Measurements from ENCODE around the gene CYP1A1. TPM values are rescaled to one million over a fixed set of nuclear protein-coding genes. Genes with fewer than 3 reads are reported as not detected.

CYP1A1 gene
- total RNA-seq, 1 donor from 2014 or later: 0.91 TPM

DNA sequence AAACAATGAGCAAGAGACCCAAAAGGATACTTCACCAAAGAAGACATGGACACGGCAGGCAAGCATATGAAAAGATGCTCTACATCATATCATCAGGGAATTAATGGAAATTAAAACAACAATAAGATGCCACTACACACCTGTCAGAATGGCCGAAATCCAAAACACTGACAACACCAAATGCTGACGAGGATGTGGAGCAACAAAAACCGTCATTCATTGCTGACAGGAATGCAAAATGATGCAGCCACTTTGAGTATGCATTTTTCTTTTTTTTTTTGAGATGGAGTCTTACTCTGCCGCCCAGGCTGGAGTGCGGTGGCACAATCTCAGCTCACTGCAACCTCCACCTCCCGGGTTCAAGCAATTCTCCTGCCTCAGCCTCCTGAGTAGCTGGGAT lies 48.5 kb downstream of the CYP1A1 start:
- no peaks in the 10 kb centered on the region for H3K4me1 ChIP-seq (ENCODE audit: insufficient read depth, low read length)
- Mint-ChIP-seq H3K4me1 (ENCODE audit: low read depth, unreplicated experiment) (no peaks in the 10 kb centered on the region), H3K27ac (ENCODE audit: unreplicated experiment) (no peak overlapping the region), H3K4me3 (ENCODE audit: unreplicated experiment) (no peak overlapping the region), H3K27me3 (ENCODE audit: low read depth, unreplicated experiment) (no peaks in the 10 kb centered on the region), H3K36me3 (ENCODE audit: low read depth, unreplicated experiment) (peaks cover 4% of the 10 kb centered on the region), H3K9me3 (ENCODE audit: unreplicated experiment) (no peaks in the 10 kb centered on the region)
- H3K27ac ChIP-seq (ENCODE audit: low read depth, low read length): no peak overlapping the region
- no peaks in the 10 kb centered on the region for H3K27me3 ChIP-seq (ENCODE audit: insufficient read depth, low read length)
- peaks cover 8% of the 10 kb centered on the region for H3K36me3 ChIP-seq (ENCODE audit: insufficient read depth, low read length)
- peaks cover 64% of the 10 kb centered on the region for H3K79me2 ChIP-seq (ENCODE audit: insufficient read depth, low read length)
- no peak overlapping the region for H2AFZ ChIP-seq (ENCODE audit: low read depth, low read length)
- no peak overlapping the region for H3K4me3 ChIP-seq (ENCODE audit: insufficient read depth, low read depth, low read length)
- H4K20me1 ChIP-seq (ENCODE audit: insufficient read depth, low read length): peaks cover 54% of the 10 kb centered on the region
- H3K9ac ChIP-seq (ENCODE audit: low read length): no peak overlapping the region
- DNase-seq (ENCODE audit: low read depth): no peak
- H3K9me3 ChIP-seq (ENCODE audit: insufficient read depth, low read depth, low read length): no peaks in the 10 kb centered on the region
- FAIRE-seq: no peak
- TF ChIP-seq, protein P1, sequence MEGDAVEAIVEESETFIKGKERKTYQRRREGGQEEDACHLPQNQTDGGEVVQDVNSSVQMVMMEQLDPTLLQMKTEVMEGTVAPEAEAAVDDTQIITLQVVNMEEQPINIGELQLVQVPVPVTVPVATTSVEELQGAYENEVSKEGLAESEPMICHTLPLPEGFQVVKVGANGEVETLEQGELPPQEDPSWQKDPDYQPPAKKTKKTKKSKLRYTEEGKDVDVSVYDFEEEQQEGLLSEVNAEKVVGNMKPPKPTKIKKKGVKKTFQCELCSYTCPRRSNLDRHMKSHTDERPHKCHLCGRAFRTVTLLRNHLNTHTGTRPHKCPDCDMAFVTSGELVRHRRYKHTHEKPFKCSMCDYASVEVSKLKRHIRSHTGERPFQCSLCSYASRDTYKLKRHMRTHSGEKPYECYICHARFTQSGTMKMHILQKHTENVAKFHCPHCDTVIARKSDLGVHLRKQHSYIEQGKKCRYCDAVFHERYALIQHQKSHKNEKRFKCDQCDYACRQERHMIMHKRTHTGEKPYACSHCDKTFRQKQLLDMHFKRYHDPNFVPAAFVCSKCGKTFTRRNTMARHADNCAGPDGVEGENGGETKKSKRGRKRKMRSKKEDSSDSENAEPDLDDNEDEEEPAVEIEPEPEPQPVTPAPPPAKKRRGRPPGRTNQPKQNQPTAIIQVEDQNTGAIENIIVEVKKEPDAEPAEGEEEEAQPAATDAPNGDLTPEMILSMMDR (IDR thresholded peaks at IDR 0.05; ENCODE audit: insufficient read depth, low read depth, low read length): no peak
- TF ChIP-seq EZH2 (IDR thresholded peaks at IDR 0.05; ENCODE audit: insufficient read depth, low read length): no peak
- H3K4me2 ChIP-seq (ENCODE audit: low read length): no peak overlapping the region

DNA sequence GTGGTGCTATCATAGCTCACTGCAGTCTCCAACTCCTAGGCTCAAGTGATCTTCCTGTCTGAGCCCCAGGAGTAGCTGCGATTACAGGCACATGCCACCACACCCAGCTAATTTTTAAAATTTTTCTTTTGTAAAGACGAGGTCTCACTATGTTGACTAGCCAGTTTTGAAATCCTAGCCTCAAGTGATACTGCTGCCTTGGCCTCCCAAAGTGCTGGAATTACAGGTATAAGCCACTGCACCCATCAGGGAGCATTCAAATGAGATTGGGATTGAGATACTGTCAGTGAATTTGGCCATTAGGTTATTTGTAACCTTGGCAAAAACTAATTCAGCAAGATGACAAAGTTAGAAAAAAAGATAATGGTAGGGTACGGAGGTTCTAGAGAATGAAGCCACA lies 51.2 kb downstream of the CYP1A1 start:
- H3K9ac ChIP-seq (ENCODE audit: low read length): no peak overlapping the region
- peaks cover 10% of the 10 kb centered on the region for H3K36me3 Mint-ChIP-seq (ENCODE audit: low read depth, unreplicated experiment)
- H3K4me3 Mint-ChIP-seq (ENCODE audit: unreplicated experiment): no peak overlapping the region
- DNase-seq (ENCODE audit: low read depth): no peak
- H3K9me3 ChIP-seq (ENCODE audit: insufficient read depth, low read depth, low read length): no peaks in the 10 kb centered on the region
- TF ChIP-seq, protein P1 (IDR thresholded peaks at IDR 0.05; ENCODE audit: insufficient read depth, low read depth, low read length): no peak
- TF ChIP-seq EZH2 (IDR thresholded peaks at IDR 0.05; ENCODE audit: insufficient read depth, low read length): no peak
- no peak overlapping the region for H3K27ac ChIP-seq (ENCODE audit: low read depth, low read length)
- H3K4me1 Mint-ChIP-seq (ENCODE audit: low read depth, unreplicated experiment): no peaks in the 10 kb centered on the region
- no peak for FAIRE-seq
- no peak overlapping the region for H3K27ac Mint-ChIP-seq (ENCODE audit: unreplicated experiment)
- H3K27me3 Mint-ChIP-seq (ENCODE audit: low read depth, unreplicated experiment): no peaks in the 10 kb centered on the region
- H3K9me3 Mint-ChIP-seq (ENCODE audit: unreplicated experiment): no peaks in the 10 kb centered on the region
- H3K4me2 ChIP-seq (ENCODE audit: low read length): no peak overlapping the region
- H3K27me3 ChIP-seq (ENCODE audit: insufficient read depth, low read length): no peaks in the 10 kb centered on the region
- peaks cover 39% of the 10 kb centered on the region for H4K20me1 ChIP-seq (ENCODE audit: insufficient read depth, low read length)
- H2AFZ ChIP-seq (ENCODE audit: low read depth, low read length): no peak overlapping the region
- peaks cover 17% of the 10 kb centered on the region for H3K36me3 ChIP-seq (ENCODE audit: insufficient read depth, low read length)
- H3K4me1 ChIP-seq (ENCODE audit: insufficient read depth, low read length): no peaks in the 10 kb centered on the region
- H3K79me2 ChIP-seq (ENCODE audit: insufficient read depth, low read length): peaks cover 39% of the 10 kb centered on the region
- no peak overlapping the region for H3K4me3 ChIP-seq (ENCODE audit: insufficient read depth, low read depth, low read length)

DNA sequence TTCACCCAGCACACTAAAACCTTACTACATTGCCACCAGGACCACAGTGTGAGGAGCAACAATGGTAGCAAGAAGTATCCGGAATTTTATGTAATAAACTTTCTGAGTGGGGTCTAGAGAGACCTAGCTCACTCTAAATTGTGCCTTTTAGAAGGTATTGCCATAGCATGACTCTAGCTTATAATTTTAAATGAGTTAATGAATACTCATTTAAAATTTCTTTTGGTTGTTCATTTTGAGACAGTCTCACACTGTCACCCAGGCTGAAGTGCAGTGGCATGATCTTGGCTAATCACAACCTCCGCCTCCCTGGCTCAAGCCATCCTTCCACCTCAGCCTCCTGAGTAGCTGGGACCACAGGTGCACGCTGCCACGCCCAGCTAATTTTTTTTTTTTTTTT lies 55.7 kb downstream of the CYP1A1 start:
- H3K4me2 ChIP-seq (ENCODE audit: low read length): no peak overlapping the region
- no peak for FAIRE-seq
- peaks cover 43% of the 10 kb centered on the region for H4K20me1 ChIP-seq (ENCODE audit: insufficient read depth, low read length)

More for the DNA sequence above, 55.7 kb downstream of the CYP1A1 start:
- Histone ChIP-seq H3K36me3 (ENCODE audit: insufficient read depth, low read length) (peaks cover 16% of the 10 kb centered on the region), H3K79me2 (ENCODE audit: insufficient read depth, low read length) (peaks cover 23% of the 10 kb centered on the region), H3K27ac (ENCODE audit: low read depth, low read length) (no peak overlapping the region), H3K9me3 (ENCODE audit: insufficient read depth, low read depth, low read length) (no peaks in the 10 kb centered on the region), H2AFZ (ENCODE audit: low read depth, low read length) (no peak overlapping the region), H3K9ac (ENCODE audit: low read length) (no peak overlapping the region), H3K27me3 (ENCODE audit: insufficient read depth, low read length) (no peaks in the 10 kb centered on the region), H3K4me3 (ENCODE audit: insufficient read depth, low read depth, low read length) (no peak overlapping the region), H3K4me1 (ENCODE audit: insufficient read depth, low read length) (no peaks in the 10 kb centered on the region)
- no peaks in the 10 kb centered on the region for H3K27me3 Mint-ChIP-seq (ENCODE audit: low read depth, unreplicated experiment)
- H3K4me1 Mint-ChIP-seq (ENCODE audit: low read depth, unreplicated experiment): peaks cover 1% of the 10 kb centered on the region
- H3K4me3 Mint-ChIP-seq (ENCODE audit: unreplicated experiment): no peak overlapping the region
- H3K27ac Mint-ChIP-seq (ENCODE audit: unreplicated experiment): no peak overlapping the region
- TF ChIP-seq, protein P1 (IDR thresholded peaks at IDR 0.05; ENCODE audit: insufficient read depth, low read depth, low read length): no peak
- no peak for TF ChIP-seq EZH2 (IDR thresholded peaks at IDR 0.05; ENCODE audit: insufficient read depth, low read length)
- H3K36me3 Mint-ChIP-seq (ENCODE audit: low read depth, unreplicated experiment): peaks cover 10% of the 10 kb centered on the region
- H3K9me3 Mint-ChIP-seq (ENCODE audit: unreplicated experiment): no peaks in the 10 kb centered on the region
- DNase-seq (ENCODE audit: low read depth): no peak
